HepG2 (cell line): Measurements from ENCODE around the gene RHOBTB3. TPM values are rescaled to one million over a fixed set of nuclear protein-coding genes. Genes with fewer than 3 reads are reported as not detected.

ENCODE experiments used
- ARNT2 ChIP-seq: sonication (generic); formaldehyde crosslinking; IDR thresholded peaks from 2 replicates; pipeline ENCODE4 v1.8.0; 2022; ENCODE audit warnings: mild to moderate bottlenecking, low read depth, missing genetic modification reagents, moderate library complexity
- ATRX ChIP-seq: sonication (generic); formaldehyde crosslinking; IDR thresholded peaks from 2 replicates; pipeline ENCODE4 v1.4.0; 2020; ENCODE audit warnings: missing genetic modification reagents, borderline replicate concordance
- GABPB1 ChIP-seq: IDR thresholded peaks from 2 replicates; pipeline ENCODE4 v1.6.1; 2016; ENCODE audit warnings: mild to moderate bottlenecking, missing genetic modification reagents, moderate library complexity, missing compliant biosample characterization
- HOXD1 ChIP-seq: sonication (generic); formaldehyde crosslinking; IDR thresholded peaks from 2 replicates; pipeline ENCODE4 v1.5.0; 2020; ENCODE audit warnings: missing genetic modification reagents
- KDM4B ChIP-seq: sonication (generic); formaldehyde crosslinking; IDR thresholded peaks from 2 replicates; pipeline ENCODE4 v1.4.0; 2020; ENCODE audit warnings: missing genetic modification reagents
- KLF9 ChIP-seq: IDR thresholded peaks from 2 replicates; pipeline ENCODE4 v1.6.1; 2016; ENCODE audit warnings: low read depth
- MBNL3 ChIP-seq: fragments of 250-450 bp; sonication (Bioruptor Pico); conservative IDR thresholded peaks from 2 replicates; pipeline ENCODE4 v1.8.0; 2022; ENCODE audit warnings: mild to moderate bottlenecking, inconsistent platforms
- RARG ChIP-seq: sonication (generic); formaldehyde crosslinking; IDR thresholded peaks from 2 replicates; pipeline ENCODE4 v1.4.0; 2020; ENCODE audit warnings: low read depth, mild to moderate bottlenecking, missing genetic modification reagents
- TEAD3 ChIP-seq: optimal IDR thresholded peaks from 2 replicates; pipeline ENCODE3; 2016; ENCODE audit warnings: borderline replicate concordance
- THYN1 ChIP-seq: sonication (generic); formaldehyde crosslinking; IDR thresholded peaks from 2 replicates; pipeline ENCODE4 v1.8.1; 2023; ENCODE audit warnings: low read depth, mild to moderate bottlenecking, moderate library complexity, missing genetic modification reagents, borderline replicate concordance
- U2AF1 ChIP-seq: fragments of 200-400 bp; formaldehyde crosslinking; optimal IDR thresholded peaks from 2 replicates; pipeline ENCODE3; 2017; ENCODE audit warnings: mild to moderate bottlenecking, low read depth, low read length
- ZBTB20 ChIP-seq: sonication (generic); formaldehyde crosslinking; IDR thresholded peaks from 2 replicates; pipeline ENCODE4 v1.8.1; 2023; ENCODE audit warnings: missing genetic modification reagents, low read depth, mild to moderate bottlenecking, borderline replicate concordance
- ZMAT3 ChIP-seq: sonication (generic); formaldehyde crosslinking; conservative IDR thresholded peaks from 2 replicates; pipeline ENCODE4 v1.7.0; 2021; ENCODE audit warnings: missing genetic modification reagents
- ZNF138 ChIP-seq: sonication (generic); formaldehyde crosslinking; IDR thresholded peaks from 2 replicates; pipeline ENCODE4 v1.5.0; 2020; ENCODE audit warnings: mild to moderate bottlenecking, low read depth, missing genetic modification reagents
- ZNF343 ChIP-seq: sonication (generic); formaldehyde crosslinking; IDR thresholded peaks from 2 replicates; pipeline ENCODE4 v1.4.0; 2020; ENCODE audit warnings: mild to moderate bottlenecking, missing genetic modification reagents
- ZNF496 ChIP-seq: sonication (generic); formaldehyde crosslinking; IDR thresholded peaks from 2 replicates; pipeline ENCODE4 v1.8.1; 2023; ENCODE audit warnings: mild to moderate bottlenecking, moderate library complexity, missing genetic modification reagents; ENCODE audit not compliant: insufficient replicate concordance
- ZNF547 ChIP-seq: sonication (generic); formaldehyde crosslinking; IDR thresholded peaks from 2 replicates; pipeline ENCODE4 v1.5.1; 2020; ENCODE audit warnings: mild to moderate bottlenecking, missing genetic modification reagents
- ZNF7 ChIP-seq: IDR thresholded peaks from 2 replicates; pipeline ENCODE4 v1.6.1; 2016; ENCODE audit warnings: missing biosample characterization, missing genetic modification reagents
- polyA plus RNA-seq, 8 experiments: library from polyadenylated mRNA; depleted of rRNA in 3 of 8; stranded (reverse) in 7 of 8; unstranded in 1 of 8; fragments of >200 nt; fragmentation: Illumina TruSeq in 4 of 8; extraction: Trizol in 4 of 8; gene quantifications; 2 replicates each; pipeline versions ENCODE4 v1.2.1 to v1.2.3, GENCODE V29; 2011 to 2016; ENCODE audit warnings: low read depth in 4 of 8, missing spikeins in 1 of 8, mixed read lengths in 1 of 8; ENCODE audit not compliant: insufficient read depth in 1 of 8
- total RNA-seq, 5 experiments: library from RNA; depleted of rRNA; stranded (reverse); fragments of >200 nt; fragmentation: Illumina TruSeq; extraction: Trizol; gene quantifications; 2 replicates each; pipeline ENCODE4 v1.2.3, GENCODE V29; 2016; ENCODE audit warnings: low read depth in 1 of 5
- TF ChIP-seq, protein P1 (sequence below): IDR thresholded peaks from 2 replicates; pipeline ENCODE4 v1.6.1; 2016; ENCODE audit warnings: missing compliant biosample characterization, missing genetic modification reagents, borderline replicate concordance
- TF ChIP-seq, protein P2 (sequence below): sonication (generic); formaldehyde crosslinking; IDR thresholded peaks from 2 replicates; pipeline ENCODE4 v1.4.0; 2020; ENCODE audit warnings: missing genetic modification reagents
- TF ChIP-seq, protein P3 (sequence below): sonication (generic); formaldehyde crosslinking; IDR thresholded peaks from 2 replicates; pipeline ENCODE4 v1.4.0; 2020; ENCODE audit warnings: missing genetic modification reagents, borderline replicate concordance
- TF ChIP-seq, protein P4 (sequence below): sonication (generic); formaldehyde crosslinking; IDR thresholded peaks from 2 replicates; pipeline ENCODE4 v1.8.1; 2023; ENCODE audit warnings: missing genetic modification reagents, mild to moderate bottlenecking, borderline replicate concordance
- TF ChIP-seq, protein P5 (sequence below): sonication (generic); formaldehyde crosslinking; IDR thresholded peaks from 2 replicates; pipeline ENCODE4 v1.9.0; 2021; ENCODE audit warnings: missing genetic modification reagents, mild to moderate bottlenecking, borderline replicate concordance
- TF ChIP-seq, protein P6 (sequence below): sonication (generic); formaldehyde crosslinking; conservative IDR thresholded peaks from 2 replicates; pipeline ENCODE4 v1.8.1; 2023; ENCODE audit warnings: missing genetic modification reagents

Gene RHOBTB3
- total and polyA plus RNA-seq, 2 of the 13 experiments (the other 11 are each of a cell fraction or from before 2014, with no cell fraction given): 31.6 to 35.4 TPM

DNA sequence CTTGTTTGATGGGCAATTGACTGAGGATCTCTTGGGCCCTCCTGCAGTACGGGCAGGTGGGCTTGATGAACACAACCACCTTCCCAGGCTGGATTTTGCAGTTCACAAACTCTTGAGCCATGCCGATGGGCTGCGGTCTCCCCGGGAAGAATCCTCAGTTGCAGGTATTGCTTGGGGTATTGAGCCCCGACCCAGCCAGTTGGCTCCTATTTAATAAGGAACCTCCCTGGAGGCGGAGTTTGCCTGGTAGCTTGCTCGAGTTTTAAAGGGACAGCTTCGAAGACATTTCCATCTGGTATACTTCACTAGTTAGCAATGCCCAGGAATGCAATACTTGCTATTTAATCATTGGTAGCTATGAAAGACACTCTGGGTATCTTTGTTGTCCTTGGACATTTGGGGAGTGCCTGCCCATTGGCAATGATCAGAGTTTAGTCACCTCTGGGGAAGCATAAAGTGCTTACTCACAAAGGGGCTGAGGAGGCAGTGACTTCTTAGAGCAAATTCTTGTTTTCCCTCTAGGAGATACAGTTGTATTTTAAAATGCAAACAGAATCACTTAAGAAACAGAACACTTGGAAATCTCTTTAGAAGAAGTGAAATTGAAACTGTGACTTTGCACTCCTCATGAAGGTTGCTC is 91.5 kb downstream of the RHOBTB3 start, which contains the start of gene GLRX (continued):
- TF ChIP-seq ZMAT3 (CRISPR knock-in tag): 0 out of 2 replicates have a peak, but pooled peaks have one; percentile 25
- TF ChIP-seq ZNF496 (CRISPR knock-in tag): no peak
- TF ChIP-seq, protein P1, sequence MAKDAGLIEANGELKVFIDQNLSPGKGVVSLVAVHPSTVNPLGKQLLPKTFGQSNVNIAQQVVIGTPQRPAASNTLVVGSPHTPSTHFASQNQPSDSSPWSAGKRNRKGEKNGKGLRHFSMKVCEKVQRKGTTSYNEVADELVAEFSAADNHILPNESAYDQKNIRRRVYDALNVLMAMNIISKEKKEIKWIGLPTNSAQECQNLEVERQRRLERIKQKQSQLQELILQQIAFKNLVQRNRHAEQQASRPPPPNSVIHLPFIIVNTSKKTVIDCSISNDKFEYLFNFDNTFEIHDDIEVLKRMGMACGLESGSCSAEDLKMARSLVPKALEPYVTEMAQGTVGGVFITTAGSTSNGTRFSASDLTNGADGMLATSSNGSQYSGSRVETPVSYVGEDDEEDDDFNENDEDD: no peak
- TF ChIP-seq ZNF7 (CRISPR knock-in tag): no peak
- TF ChIP-seq, protein P2, sequence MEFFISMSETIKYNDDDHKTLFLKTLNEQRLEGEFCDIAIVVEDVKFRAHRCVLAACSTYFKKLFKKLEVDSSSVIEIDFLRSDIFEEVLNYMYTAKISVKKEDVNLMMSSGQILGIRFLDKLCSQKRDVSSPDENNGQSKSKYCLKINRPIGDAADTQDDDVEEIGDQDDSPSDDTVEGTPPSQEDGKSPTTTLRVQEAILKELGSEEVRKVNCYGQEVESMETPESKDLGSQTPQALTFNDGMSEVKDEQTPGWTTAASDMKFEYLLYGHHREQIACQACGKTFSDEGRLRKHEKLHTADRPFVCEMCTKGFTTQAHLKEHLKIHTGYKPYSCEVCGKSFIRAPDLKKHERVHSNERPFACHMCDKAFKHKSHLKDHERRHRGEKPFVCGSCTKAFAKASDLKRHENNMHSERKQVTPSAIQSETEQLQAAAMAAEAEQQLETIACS: no peak
- TF ChIP-seq ZBTB20 (CRISPR knock-in tag): no peak
- no peak for TF ChIP-seq RARG (CRISPR knock-in tag)
- no peak for TF ChIP-seq GABPB1
- TF ChIP-seq ZNF547 (CRISPR knock-in tag): no peak
- TF ChIP-seq KDM4B (CRISPR knock-in tag): no peak
- TF ChIP-seq, protein P3, sequence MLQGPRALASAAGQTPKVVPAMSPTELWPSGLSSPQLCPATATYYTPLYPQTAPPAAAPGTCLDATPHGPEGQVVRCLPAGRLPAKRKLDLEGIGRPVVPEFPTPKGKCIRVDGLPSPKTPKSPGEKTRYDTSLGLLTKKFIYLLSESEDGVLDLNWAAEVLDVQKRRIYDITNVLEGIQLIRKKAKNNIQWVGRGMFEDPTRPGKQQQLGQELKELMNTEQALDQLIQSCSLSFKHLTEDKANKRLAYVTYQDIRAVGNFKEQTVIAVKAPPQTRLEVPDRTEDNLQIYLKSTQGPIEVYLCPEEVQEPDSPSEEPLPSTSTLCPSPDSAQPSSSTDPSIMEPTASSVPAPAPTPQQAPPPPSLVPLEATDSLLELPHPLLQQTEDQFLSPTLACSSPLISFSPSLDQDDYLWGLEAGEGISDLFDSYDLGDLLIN (CRISPR knock-in tag): no peak
- no peak for TF ChIP-seq ARNT2 (CRISPR knock-in tag)
- TF ChIP-seq, protein P4, sequence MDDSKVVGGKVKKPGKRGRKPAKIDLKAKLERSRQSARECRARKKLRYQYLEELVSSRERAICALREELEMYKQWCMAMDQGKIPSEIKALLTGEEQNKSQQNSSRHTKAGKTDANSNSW (CRISPR knock-in tag): no peak
- no peak for TF ChIP-seq U2AF1
- TF ChIP-seq, protein P5, sequence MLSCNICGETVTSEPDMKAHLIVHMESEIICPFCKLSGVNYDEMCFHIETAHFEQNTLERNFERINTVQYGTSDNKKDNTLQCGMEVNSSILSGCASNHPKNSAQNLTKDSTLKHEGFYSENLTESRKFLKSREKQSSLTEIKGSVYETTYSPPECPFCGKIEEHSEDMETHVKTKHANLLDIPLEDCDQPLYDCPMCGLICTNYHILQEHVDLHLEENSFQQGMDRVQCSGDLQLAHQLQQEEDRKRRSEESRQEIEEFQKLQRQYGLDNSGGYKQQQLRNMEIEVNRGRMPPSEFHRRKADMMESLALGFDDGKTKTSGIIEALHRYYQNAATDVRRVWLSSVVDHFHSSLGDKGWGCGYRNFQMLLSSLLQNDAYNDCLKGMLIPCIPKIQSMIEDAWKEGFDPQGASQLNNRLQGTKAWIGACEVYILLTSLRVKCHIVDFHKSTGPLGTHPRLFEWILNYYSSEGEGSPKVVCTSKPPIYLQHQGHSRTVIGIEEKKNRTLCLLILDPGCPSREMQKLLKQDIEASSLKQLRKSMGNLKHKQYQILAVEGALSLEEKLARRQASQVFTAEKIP (CRISPR knock-in tag): no peak
- no peak for TF ChIP-seq MBNL3
- no peak for TF ChIP-seq HOXD1 (CRISPR knock-in tag)
- no peak for TF ChIP-seq KLF9 (CRISPR knock-in tag)
- TF ChIP-seq ZNF138 (CRISPR knock-in tag): peak; percentile 81; the same call in 1 of the 2 replicates
- TF ChIP-seq ZNF343 (CRISPR knock-in tag): no peak
- no peak for TF ChIP-seq ATRX (CRISPR knock-in tag)
- TF ChIP-seq THYN1 (CRISPR knock-in tag): no peak
- peak; percentile 15 for TF ChIP-seq TEAD3
- TF ChIP-seq, protein P6, sequence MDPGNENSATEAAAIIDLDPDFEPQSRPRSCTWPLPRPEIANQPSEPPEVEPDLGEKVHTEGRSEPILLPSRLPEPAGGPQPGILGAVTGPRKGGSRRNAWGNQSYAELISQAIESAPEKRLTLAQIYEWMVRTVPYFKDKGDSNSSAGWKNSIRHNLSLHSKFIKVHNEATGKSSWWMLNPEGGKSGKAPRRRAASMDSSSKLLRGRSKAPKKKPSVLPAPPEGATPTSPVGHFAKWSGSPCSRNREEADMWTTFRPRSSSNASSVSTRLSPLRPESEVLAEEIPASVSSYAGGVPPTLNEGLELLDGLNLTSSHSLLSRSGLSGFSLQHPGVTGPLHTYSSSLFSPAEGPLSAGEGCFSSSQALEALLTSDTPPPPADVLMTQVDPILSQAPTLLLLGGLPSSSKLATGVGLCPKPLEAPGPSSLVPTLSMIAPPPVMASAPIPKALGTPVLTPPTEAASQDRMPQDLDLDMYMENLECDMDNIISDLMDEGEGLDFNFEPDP (CRISPR knock-in tag): no peak
